Measurements from ENCODE around the gene OR6C70.
"Not testable (repeated sequence)": the region's sequence is repeated elsewhere in the genome, so short reads cannot be mapped to it uniquely, and the experiment has no call there.

Gene OR6C70

GRCh38 chr12:55446326-55446725, 23.6 kb downstream of the OR6C70 start:
- Histone ChIP-seq H3K9me3 (ENCODE audit: insufficient read depth, low read length) (no peaks in the 10 kb centered on the region), H3K4me1 (ENCODE audit: low read length) (no peaks in the 10 kb centered on the region), H3K36me3 (replicated peaks; ENCODE audit: low read depth, low read length) (no peaks in the 10 kb centered on the region), H3K79me2 (ENCODE audit: low read length) (no peaks in the 10 kb centered on the region), H3K4me2 (ENCODE audit: low read length) (no peak overlapping the region), H2AFZ (ENCODE audit: low read depth, low read length) (no peak overlapping the region), H4K20me1 (ENCODE audit: insufficient read depth, low read length) (no peaks in the 10 kb centered on the region), H3K27ac (ENCODE audit: low read length) (no peak overlapping the region), H3K4me3 (ENCODE audit: low read length) (no peak overlapping the region), H3K9ac (ENCODE audit: low read length) (no peak overlapping the region), H3K27me3 (ENCODE audit: low read depth, low read length) (peaks cover 5% of the 10 kb centered on the region; the same call in 1 of the 2 replicates)
- no peak for TF ChIP-seq EZH2phosphoT487 (IDR thresholded peaks at IDR 0.05; ENCODE audit: low read depth)
- TF ChIP-seq CTCF (IDR thresholded peaks at IDR 0.05; ENCODE audit: low read depth, low read length), result peak; percentile 27

GRCh38 chr12:55445357-55445756, 24.6 kb downstream of the OR6C70 start:
- Histone ChIP-seq H4K20me1 (ENCODE audit: insufficient read depth, low read length) (no peaks in the 10 kb centered on the region), H3K4me2 (ENCODE audit: low read length) (no peak overlapping the region), H3K9me3 (ENCODE audit: insufficient read depth, low read length) (no peaks in the 10 kb centered on the region), H3K27ac (ENCODE audit: low read length) (no peak overlapping the region), H3K4me3 (ENCODE audit: low read length) (no peak overlapping the region), H3K4me1 (ENCODE audit: low read length) (no peaks in the 10 kb centered on the region), H3K27me3 (ENCODE audit: low read depth, low read length) (peaks cover under 1% of the 10 kb centered on the region; the same call in 1 of the 2 replicates), H2AFZ (ENCODE audit: low read depth, low read length) (no peak overlapping the region), H3K9ac (ENCODE audit: low read length) (no peak overlapping the region), H3K79me2 (ENCODE audit: low read length) (no peaks in the 10 kb centered on the region), H3K36me3 (replicated peaks; ENCODE audit: low read depth, low read length) (no peaks in the 10 kb centered on the region)
- no peak for TF ChIP-seq CTCF (IDR thresholded peaks at IDR 0.05; ENCODE audit: low read depth, low read length)
- TF ChIP-seq EZH2phosphoT487 (IDR thresholded peaks at IDR 0.05; ENCODE audit: low read depth), result no peak

GRCh38 chr12:55443776-55444175, 26.2 kb downstream of the OR6C70 start, which contains the start of gene OR6C2:
OR6C2 (plus strand) TSS chr12:55444076; CDS start chr12:55452214, 8,138 bp downstream.
- no peak within 1 kb of the TSS for H3K4me2 ChIP-seq (ENCODE audit: low read length)
- TF ChIP-seq CTCF (IDR thresholded peaks at IDR 0.05; ENCODE audit: low read depth, low read length) (no peak), EZH2phosphoT487 (IDR thresholded peaks at IDR 0.05; ENCODE audit: low read depth) (no peak)
- H3K9ac ChIP-seq (ENCODE audit: low read length), result no peak within 1 kb of the TSS
- H3K4me1 ChIP-seq (ENCODE audit: low read length), result no peaks in the 10 kb centered on the region
- no peaks in the 10 kb centered on the region for H3K36me3 ChIP-seq (replicated peaks; ENCODE audit: low read depth, low read length)
- no peak within 1 kb of the TSS for H3K4me3 ChIP-seq (ENCODE audit: low read length)
- no peaks in the 10 kb centered on the region for H3K9me3 ChIP-seq (ENCODE audit: insufficient read depth, low read length)
- H2AFZ ChIP-seq (ENCODE audit: low read depth, low read length), result no peak within 1 kb of the TSS
- H3K27ac ChIP-seq (ENCODE audit: low read length), result no peak within 1 kb of the TSS
- no peaks in the 10 kb centered on the region for H3K79me2 ChIP-seq (ENCODE audit: low read length)
- H3K27me3 ChIP-seq (ENCODE audit: low read depth, low read length), result no peaks in the 10 kb centered on the region
- H4K20me1 ChIP-seq (ENCODE audit: insufficient read depth, low read length), result no peaks in the 10 kb centered on the region

GRCh38 chr12:55441233-55441632, 28.7 kb downstream of the OR6C70 start:
- not testable (repeated sequence) for H4K20me1 ChIP-seq (ENCODE audit: insufficient read depth, low read length); H3K27me3 ChIP-seq (ENCODE audit: low read depth, low read length); H3K9me3 ChIP-seq (ENCODE audit: insufficient read depth, low read length); H2AFZ ChIP-seq (ENCODE audit: low read depth, low read length); H3K79me2 ChIP-seq (ENCODE audit: low read length); H3K27ac ChIP-seq (ENCODE audit: low read length); H3K4me3 ChIP-seq (ENCODE audit: low read length); H3K36me3 ChIP-seq (replicated peaks; ENCODE audit: low read depth, low read length); H3K4me1 ChIP-seq (ENCODE audit: low read length); H3K4me2 ChIP-seq (ENCODE audit: low read length); H3K9ac ChIP-seq (ENCODE audit: low read length)
